ENCODE measurements around the gene PLEKHA4. TPM values are rescaled to one million over a fixed set of nuclear protein-coding genes. Genes with fewer than 3 reads are reported as not detected.

PLEKHA4 gene
- total and polyA plus RNA-seq, 9 of the 15 experiments (the other 6 are each of a cell fraction or from before 2014, with no cell fraction given): 0.07 to 30.8 (median 11.4) TPM

DNA sequence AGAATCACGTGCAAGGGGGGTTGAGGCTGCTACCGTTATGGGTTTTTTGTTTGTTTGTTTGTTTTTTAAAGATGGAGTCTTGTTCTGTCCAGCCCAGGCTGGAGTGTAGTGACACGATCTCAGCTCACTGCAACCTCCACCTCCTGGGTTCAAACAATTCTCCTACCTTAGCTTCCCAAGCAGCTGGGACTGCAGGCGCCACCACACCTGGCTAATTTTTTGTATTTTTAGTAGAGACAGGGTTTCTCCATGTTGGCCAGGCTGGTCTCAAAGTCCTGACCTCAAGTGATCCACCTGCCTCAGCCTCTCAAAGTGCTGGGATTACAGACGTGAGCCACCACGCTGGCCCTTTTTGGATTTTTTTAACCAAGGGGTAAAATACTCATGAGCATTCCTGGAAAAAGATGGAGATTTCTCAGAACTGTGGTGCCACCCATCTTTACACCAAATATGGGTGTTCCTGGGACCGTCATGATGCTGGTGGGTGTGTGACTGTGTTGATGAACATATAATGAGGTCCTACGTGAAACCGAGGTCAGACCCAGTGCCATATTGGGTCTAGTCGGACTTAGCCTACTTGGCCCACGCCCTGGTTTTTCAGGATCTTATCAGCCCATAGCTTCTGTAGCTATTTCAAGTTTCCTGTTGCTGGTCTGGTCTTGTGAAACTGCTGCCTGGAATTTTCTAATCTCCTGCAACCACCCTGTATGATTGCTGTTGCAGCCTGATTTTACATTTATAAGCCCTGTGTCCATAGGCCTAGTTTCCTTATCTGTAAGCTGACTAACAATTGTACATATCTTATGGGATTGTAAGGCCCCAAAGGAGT is 10.0 kb upstream of the PLEKHA4 start (continued):
- TF ChIP-seq ETS2 (tag; IDR thresholded peaks at IDR 0.05; ENCODE audit: borderline replicate concordance, poor library complexity, severe bottlenecking): no peak
- TF ChIP-seq ATF1 (CRISPR knock-in tag; IDR thresholded peaks at IDR 0.05): no peak
- peak; percentile 91 for TF ChIP-seq ATF1 (tag; IDR thresholded peaks at IDR 0.05)
- no peak; the same call in 1 of the 2 replicates for TF ChIP-seq NR2C2 (CRISPR knock-in tag; IDR thresholded peaks at IDR 0.05)
- peak; percentile 76 for TF ChIP-seq NR2C2 (tag; IDR thresholded peaks at IDR 0.05)
- TF ChIP-seq CSDE1 (IDR thresholded peaks at IDR 0.05): no peak
- peak; percentile 59 for TF ChIP-seq PRDM10 (IDR thresholded peaks at IDR 0.05; ENCODE audit: partially characterized antibody)
- peak; percentile 36; the same call in 1 of the 2 replicates for TF ChIP-seq ZBTB2 (IDR thresholded peaks at IDR 0.05)
- peak; percentile 68 for TF ChIP-seq MAFG (tag; conservative IDR thresholded peaks at IDR 0.05)
- no peak for TF ChIP-seq JUNB (CRISPR knock-in tag; conservative IDR thresholded peaks at IDR 0.05)
- no peak for TF ChIP-seq ZBTB8A (IDR thresholded peaks at IDR 0.05; ENCODE audit: partially characterized antibody)
- peak; percentile 6; the same call in 1 of the 2 replicates for TF ChIP-seq TFE3 (CRISPR knock-in tag; IDR thresholded peaks at IDR 0.05)
- peak; percentile 97 for TF ChIP-seq RNF2 (IDR thresholded peaks at IDR 0.05)
- TF ChIP-seq KDM2B (CRISPR knock-in tag; IDR thresholded peaks at IDR 0.05): no peak
- TF ChIP-seq, protein P1, sequence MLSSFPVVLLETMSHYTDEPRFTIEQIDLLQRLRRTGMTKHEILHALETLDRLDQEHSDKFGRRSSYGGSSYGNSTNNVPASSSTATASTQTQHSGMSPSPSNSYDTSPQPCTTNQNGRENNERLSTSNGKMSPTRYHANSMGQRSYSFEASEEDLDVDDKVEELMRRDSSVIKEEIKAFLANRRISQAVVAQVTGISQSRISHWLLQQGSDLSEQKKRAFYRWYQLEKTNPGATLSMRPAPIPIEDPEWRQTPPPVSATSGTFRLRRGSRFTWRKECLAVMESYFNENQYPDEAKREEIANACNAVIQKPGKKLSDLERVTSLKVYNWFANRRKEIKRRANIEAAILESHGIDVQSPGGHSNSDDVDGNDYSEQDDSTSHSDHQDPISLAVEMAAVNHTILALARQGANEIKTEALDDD (IDR thresholded peaks at IDR 0.05): peak; percentile 89
- TF ChIP-seq MED1 (CRISPR knock-in tag; IDR thresholded peaks at IDR 0.05; ENCODE audit: borderline replicate concordance): no peak
- no peak for TF ChIP-seq SETDB1 (IDR thresholded peaks at IDR 0.05; ENCODE audit: low read length)
